IPS-NIHi7 (cell line): ENCODE results near the gene TSGA10IP.
"Not testable (repeated sequence)": the region's sequence is repeated elsewhere in the genome, so short reads cannot be mapped to it uniquely, and the experiment has no call there.

ENCODE experiments used
- DNase-seq: peaks from one replicate; pipeline ENCODE4 v3.0.0; 2012; ENCODE audit warnings: mixed read lengths; ENCODE audit errors: extremely low spot score

The TSGA10IP gene

GRCh38 chr11:65946655-65947054 is 1.4 kb downstream of the TSGA10IP start:
- DNase-seq = no peak

- no peak for DNase-seq
Measured at GRCh38 chr11:65947133-65947532, 1.9 kb downstream of the TSGA10IP start.

GRCh38 chr11:65947603-65948125 is 2.4 kb downstream of the TSGA10IP start:
- DNase-seq = no peak

- not testable (repeated sequence) for DNase-seq
Measured at GRCh38 chr11:65950711-65951110, 5.4 kb downstream of the TSGA10IP start.

GRCh38 chr11:65951641-65952040 is 6.4 kb downstream of the TSGA10IP start:
- not testable (repeated sequence) for DNase-seq

- no peak for DNase-seq
Measured at GRCh38 chr11:65952052-65952521, 6.8 kb downstream of the TSGA10IP start.

- DNase-seq = no peak
Measured at GRCh38 chr11:65953471-65953870, 8.2 kb downstream of the TSGA10IP start.

- no peak for DNase-seq
Measured at GRCh38 chr11:65954771-65955170, 9.5 kb downstream of the TSGA10IP start.

- no peak for DNase-seq
Measured at GRCh38 chr11:65958291-65958690, 13.0 kb downstream of the TSGA10IP start.

GRCh38 chr11:65958774-65959420 is 13.6 kb downstream of the TSGA10IP start:
- DNase-seq = no peak

- no peak for DNase-seq
Measured at GRCh38 chr11:65960824-65961266, 15.6 kb downstream of the TSGA10IP start.

GRCh38 chr11:65961267-65962140 is 16.2 kb downstream of the TSGA10IP start, which contains the start of gene SART1:
SART1 (plus strand) TSS chr11:65961734; CDS start chr11:65961781, 47 bp downstream.
- peak; percentile 100 for DNase-seq

- DNase-seq = no peak
Measured at GRCh38 chr11:65962141-65962564, 16.9 kb downstream of the TSGA10IP start.

- no peak for DNase-seq
Measured at GRCh38 chr11:65964906-65965305, 19.6 kb downstream of the TSGA10IP start.

- DNase-seq = no peak
Measured at GRCh38 chr11:65965986-65966762, 20.9 kb downstream of the TSGA10IP start.

- DNase-seq = no peak
Measured at GRCh38 chr11:65967329-65967934, 22.2 kb downstream of the TSGA10IP start.

- no peak for DNase-seq
Measured at GRCh38 chr11:65968600-65969482, 23.6 kb downstream of the TSGA10IP start.

- no peak for DNase-seq
Measured at GRCh38 chr11:65972116-65972515, 26.8 kb downstream of the TSGA10IP start.

GRCh38 chr11:65973439-65974110 is 28.3 kb downstream of the TSGA10IP start:
- no peak for DNase-seq

- DNase-seq = no peak
Measured at GRCh38 chr11:65975771-65976170, 30.5 kb downstream of the TSGA10IP start.
